SK-N-SH (cell line): ENCODE measurements around the gene AKT1. TPM values are rescaled to one million over a fixed set of nuclear protein-coding genes. Genes with fewer than 3 reads are reported as not detected.
A peak's percentile ranks its signal among the peaks of the same experiment; 100 is the strongest.

Source experiments
- CTCF ChIA-PET: fragments of 300-600, 350-600 bp; formaldehyde crosslinking; extraction: SDS; loops from one replicate; lab custom pipeline; 2021; lab: Yijun Ruan, JAX
- POLR2A ChIA-PET: fragments of 350-600 bp; sonication (Branson Sonifier 250); formaldehyde crosslinking; extraction: SDS; loops from one replicate; lab custom pipeline; 2020; ENCODE audit warnings: antibody characterized with exemption, inconsistent platforms; lab: Yijun Ruan, JAX
- DNase-seq: peaks from one replicate; pipeline ENCODE4 v3.0.0; 2012
- H2AFZ ChIP-seq: fragments of 200-600 bp; sonication (generic); 2 replicates; pipeline ENCODE4 v1.8.1; 2016; ENCODE audit warnings: antibody characterized with exemption, mild to moderate bottlenecking, low read depth
- H3F3A ChIP-seq: fragments of 200-600 bp; sonication (generic); replicated peaks from 2 replicates; pipeline ENCODE3; 2016; ENCODE audit warnings: antibody characterized with exemption, mild to moderate bottlenecking; ENCODE audit not compliant: insufficient read depth
- H3K27ac ChIP-seq, 2 experiments: fragments of 200-500 bp in 1 of 2; fragments of 200-600 bp in 1 of 2; sonication (Bioruptor generic) in 1 of 2; sonication (generic), shearing (Covaris generic) in 1 of 2; 2 replicates each; pipeline versions ENCODE4 v1.5.1 to v1.6.1; 2014 to 2016; ENCODE audit warnings: low read depth in 2 of 2, inconsistent platforms in 1 of 2, low read length in 1 of 2, mild to moderate bottlenecking in 1 of 2, mixed read lengths in 1 of 2
- H3K27me3 ChIP-seq: fragments of 200-600 bp; sonication (generic), shearing (Covaris generic); 2 replicates; pipeline ENCODE4 v1.6.1; 2016; ENCODE audit warnings: mixed run types; ENCODE audit not compliant: insufficient read depth
- H3K36me3 ChIP-seq, 2 experiments: fragments of 200-500 bp in 1 of 2; fragments of 200-600 bp in 1 of 2; sonication (Bioruptor generic) in 1 of 2; sonication (generic) in 1 of 2; replicated peaks in 1 of 2; 2 replicates each; pipeline versions ENCODE3 to v1.5.1; 2014 to 2016; ENCODE audit warnings: low read length in 1 of 2, mild to moderate bottlenecking in 1 of 2; ENCODE audit not compliant: insufficient read depth in 2 of 2, control insufficient read depth in 1 of 2
- H3K4me1 ChIP-seq, 2 experiments: fragments of 200-500 bp in 1 of 2; fragments of 200-600 bp in 1 of 2; sonication (Bioruptor generic) in 1 of 2; sonication (generic), shearing (Covaris generic) in 1 of 2; 2 replicates each; pipeline versions ENCODE4 v1.5.1 to v1.6.1; 2014 to 2016; ENCODE audit warnings: low read depth in 1 of 2, low read length in 1 of 2, mixed run types in 1 of 2; ENCODE audit not compliant: insufficient read depth in 2 of 2, control insufficient read depth in 1 of 2
- H3K4me2 ChIP-seq: fragments of 200-600 bp; sonication (generic), shearing (Covaris generic); 2 replicates; pipeline ENCODE4 v1.6.1; 2017; ENCODE audit warnings: mixed run types
- H3K4me3 ChIP-seq, 2 experiments: fragments of 200-500 bp in 1 of 2; fragments of 200-600 bp in 1 of 2; sonication (Bioruptor generic) in 1 of 2; sonication (generic), shearing (Covaris generic) in 1 of 2; 2 replicates each; pipeline versions ENCODE4 v1.5.1 to v1.8.1; 2014 to 2016; ENCODE audit warnings: low read depth in 2 of 2, inconsistent platforms in 1 of 2, low read length in 1 of 2, mild to moderate bottlenecking in 1 of 2, mixed read lengths in 1 of 2, moderate library complexity in 1 of 2
- H3K79me2 ChIP-seq: fragments of 200-600 bp; sonication (generic); 2 replicates; pipeline ENCODE4 v1.8.1; 2017; ENCODE audit warnings: mild to moderate bottlenecking; ENCODE audit not compliant: insufficient read depth
- H3K9ac ChIP-seq: fragments of 200-600 bp; sonication (generic); 2 replicates; pipeline ENCODE4 v1.6.1; 2017; ENCODE audit warnings: mixed run types
- H3K9me2 ChIP-seq: fragments of 200-600 bp; sonication (generic); 2 replicates; pipeline ENCODE4 v1.6.1; 2017; ENCODE audit warnings: mixed run types
- H3K9me3 ChIP-seq: fragments of 200-600 bp; sonication (generic); 2 replicates; pipeline ENCODE4 v1.6.1; 2017; ENCODE audit warnings: mixed run types, mild to moderate bottlenecking, moderate library complexity
- H4K20me1 ChIP-seq: fragments of 200-600 bp; sonication (generic); 2 replicates; pipeline ENCODE4 v1.6.1; 2017; ENCODE audit warnings: mild to moderate bottlenecking, mixed run types; ENCODE audit not compliant: insufficient read depth
- EP300 ChIP-seq, 2 experiments: IDR thresholded peaks; 2 replicates each; pipeline versions ENCODE4 v1.4.0 to v1.6.1; 2012; ENCODE audit warnings: borderline replicate concordance in 1 of 2, low read depth in 1 of 2, low read length in 1 of 2
- EZH2phosphoT487 ChIP-seq: fragments of 200-600 bp; sonication (generic); IDR thresholded peaks from 2 replicates; pipeline ENCODE4 v1.6.1; 2017; ENCODE audit warnings: low read depth, mixed run types, mild to moderate bottlenecking, antibody characterized with exemption, moderate library complexity, borderline replicate concordance
- FOSL2 ChIP-seq: IDR thresholded peaks from 2 replicates; pipeline ENCODE4 v1.4.0; 2012; ENCODE audit warnings: low read depth, mild to moderate bottlenecking, moderate library complexity, borderline replicate concordance
- FOXM1 ChIP-seq: IDR thresholded peaks from 2 replicates; pipeline ENCODE4 v1.4.0; 2012; ENCODE audit warnings: low read depth, mild to moderate bottlenecking
- MXI1 ChIP-seq: IDR thresholded peaks from 2 replicates; pipeline ENCODE4 v1.6.1; 2012; ENCODE audit warnings: mild to moderate bottlenecking, low read depth, low read length, improper control_type of control experiment
- RFX5 ChIP-seq: IDR thresholded peaks from 2 replicates; pipeline ENCODE4 v1.6.1; 2012; ENCODE audit warnings: mild to moderate bottlenecking, improper control_type of control experiment, low read length
- RXRA ChIP-seq: IDR thresholded peaks from 2 replicates; pipeline ENCODE4 v1.4.0; 2012; ENCODE audit warnings: low read depth, mild to moderate bottlenecking, borderline replicate concordance
- USF1 ChIP-seq: IDR thresholded peaks from 2 replicates; pipeline ENCODE4 v1.4.0; 2012; ENCODE audit warnings: low read depth, borderline replicate concordance
- WGBS: methylation state at CpG from one replicate; pipeline ENCODE4 v1.1.6; 2017; ENCODE audit warnings: low lambda C conversion rate; 5-methylcytosine and 5-hydroxymethylcytosine counted together
- polyA plus RNA-seq, 3 experiments: library from polyadenylated mRNA; depleted of rRNA; stranded (reverse); fragments of >200 nt; gene quantifications; 2 replicates each; pipeline ENCODE4 v1.2.3, GENCODE V29; 2012
- TF ChIP-seq, protein P1 (sequence below): IDR thresholded peaks from 2 replicates; pipeline ENCODE4 v1.6.1; 2012; ENCODE audit warnings: mild to moderate bottlenecking, low read depth, low read length, moderate library complexity

Gene AKT1
- polyA plus RNA-seq, 1 of the 3 experiments (the other 2 are of a cell fraction) = 198 TPM

GRCh38 chr14:104741108-104741802 is 54.3 kb downstream of the AKT1 start:
- Histone ChIP-seq H2AFZ (no peak overlapping the region), H3K4me2 (no peak overlapping the region), H3K9ac (no peak overlapping the region), H3K27ac (no peak overlapping the region), H3K27me3 (no peaks in the 10 kb centered on the region), H3K4me1 (peaks cover 0 to 3% of the 10 kb centered on the region in 2 experiments; a peak in 1 of 4 replicates), H3K36me3 (peaks cover 0 to 5% of the 10 kb centered on the region in 2 experiments), H3K4me3 (no peak overlapping the region), H3K79me2 (no peaks in the 10 kb centered on the region), H3F3A (no peaks in the 10 kb centered on the region), H3K9me3 (no peaks in the 10 kb centered on the region), H3K9me2 (no peaks in the 10 kb centered on the region), H4K20me1 (no peaks in the 10 kb centered on the region)
- CTCF ChIA-PET = interaction anchor here (1.4 kb wide), 1 partner anchor 27 kb away, joined by 3 read pairs; no protein-coding TSS in a partner anchor
- TF ChIP-seq USF1 (no peak), FOXM1 (no peak)
- TF ChIP-seq, protein P1, sequence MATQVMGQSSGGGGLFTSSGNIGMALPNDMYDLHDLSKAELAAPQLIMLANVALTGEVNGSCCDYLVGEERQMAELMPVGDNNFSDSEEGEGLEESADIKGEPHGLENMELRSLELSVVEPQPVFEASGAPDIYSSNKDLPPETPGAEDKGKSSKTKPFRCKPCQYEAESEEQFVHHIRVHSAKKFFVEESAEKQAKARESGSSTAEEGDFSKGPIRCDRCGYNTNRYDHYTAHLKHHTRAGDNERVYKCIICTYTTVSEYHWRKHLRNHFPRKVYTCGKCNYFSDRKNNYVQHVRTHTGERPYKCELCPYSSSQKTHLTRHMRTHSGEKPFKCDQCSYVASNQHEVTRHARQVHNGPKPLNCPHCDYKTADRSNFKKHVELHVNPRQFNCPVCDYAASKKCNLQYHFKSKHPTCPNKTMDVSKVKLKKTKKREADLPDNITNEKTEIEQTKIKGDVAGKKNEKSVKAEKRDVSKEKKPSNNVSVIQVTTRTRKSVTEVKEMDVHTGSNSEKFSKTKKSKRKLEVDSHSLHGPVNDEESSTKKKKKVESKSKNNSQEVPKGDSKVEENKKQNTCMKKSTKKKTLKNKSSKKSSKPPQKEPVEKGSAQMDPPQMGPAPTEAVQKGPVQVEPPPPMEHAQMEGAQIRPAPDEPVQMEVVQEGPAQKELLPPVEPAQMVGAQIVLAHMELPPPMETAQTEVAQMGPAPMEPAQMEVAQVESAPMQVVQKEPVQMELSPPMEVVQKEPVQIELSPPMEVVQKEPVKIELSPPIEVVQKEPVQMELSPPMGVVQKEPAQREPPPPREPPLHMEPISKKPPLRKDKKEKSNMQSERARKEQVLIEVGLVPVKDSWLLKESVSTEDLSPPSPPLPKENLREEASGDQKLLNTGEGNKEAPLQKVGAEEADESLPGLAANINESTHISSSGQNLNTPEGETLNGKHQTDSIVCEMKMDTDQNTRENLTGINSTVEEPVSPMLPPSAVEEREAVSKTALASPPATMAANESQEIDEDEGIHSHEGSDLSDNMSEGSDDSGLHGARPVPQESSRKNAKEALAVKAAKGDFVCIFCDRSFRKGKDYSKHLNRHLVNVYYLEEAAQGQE = no peak
- POLR2A ChIA-PET = no interaction called here
- DNase-seq = peak; percentile 24
- 87% methylated on average over 26 of the region's 29 CpGs for WGBS

DNA sequence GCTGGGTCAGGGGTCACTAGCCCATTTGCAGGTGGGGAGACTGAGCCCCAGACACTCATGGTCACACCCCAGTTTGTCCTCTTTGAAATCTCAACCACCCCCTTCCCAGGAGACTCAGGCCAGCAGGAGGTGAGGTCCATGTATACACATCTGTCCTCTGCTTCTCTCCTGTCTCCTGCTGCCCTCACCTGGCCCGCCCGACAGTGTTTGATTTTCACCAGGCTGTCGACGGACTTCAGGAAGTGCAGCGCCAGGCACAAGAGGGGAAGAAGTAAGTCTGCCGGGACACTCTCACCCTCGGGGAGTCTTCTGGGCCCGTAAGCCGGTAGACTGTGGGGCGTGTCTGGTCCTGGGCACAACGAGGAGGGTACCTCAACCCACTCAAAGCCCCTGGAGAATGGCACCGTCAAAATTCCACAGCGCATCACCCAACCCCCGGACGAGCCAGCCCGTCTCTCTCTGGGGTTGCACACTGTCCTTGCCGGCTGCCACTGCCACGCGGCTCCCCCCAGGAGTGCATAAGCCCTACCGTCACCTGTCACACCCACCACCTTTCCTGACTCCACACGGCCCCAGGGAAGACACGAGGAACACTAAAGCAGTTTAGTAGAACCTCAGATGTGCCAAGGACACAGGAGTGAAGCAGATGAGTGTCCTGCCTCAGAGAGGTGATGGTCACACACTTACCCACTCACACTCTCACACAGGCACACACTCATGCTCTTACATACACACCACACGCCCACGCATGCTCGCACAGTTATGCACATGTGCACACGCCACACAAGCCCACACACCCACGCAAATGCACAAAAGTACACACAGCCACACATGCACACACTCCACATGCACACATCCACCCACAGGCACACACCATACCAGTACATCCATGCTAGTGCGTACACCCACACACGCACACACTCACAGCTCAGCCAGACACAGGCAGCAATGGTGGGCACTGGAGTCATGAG is 55.7 kb downstream of the AKT1 start:
- 90% methylated on average over 29 of the region's 29 CpGs for WGBS
- Histone ChIP-seq H3K27ac (no peak overlapping the region), H3K9me2 (no peaks in the 10 kb centered on the region), H2AFZ (no peak overlapping the region), H3K4me3 (no peak overlapping the region), H3K4me2 (no peak overlapping the region), H3K27me3 (no peaks in the 10 kb centered on the region), H3F3A (no peaks in the 10 kb centered on the region), H3K79me2 (no peaks in the 10 kb centered on the region), H3K9me3 (no peaks in the 10 kb centered on the region), H3K4me1 (peaks cover 0 to 6% of the 10 kb centered on the region in 2 experiments; a peak in 1 of 4 replicates), H3K9ac (no peak overlapping the region), H4K20me1 (no peaks in the 10 kb centered on the region), H3K36me3 (peaks cover 0 to 5% of the 10 kb centered on the region in 2 experiments)
- TF ChIP-seq EP300 (IDR thresholded peaks at IDR 0.05; ENCODE audit: borderline replicate concordance in 1 of 2, low read depth in 1 of 2, low read length in 1 of 2) (no peak), MXI1 (no peak), EZH2phosphoT487 (no peak), RFX5 (no peak), USF1 (no peak), FOSL2 (no peak), RXRA (no peak)
- POLR2A ChIA-PET = interaction anchor here (0.7 kb wide), 1 partner anchor 86 kb away, joined by 3 read pairs; no protein-coding TSS in a partner anchor
- DNase-seq = no peak
- CTCF ChIA-PET = interaction anchor here (1.0 to 3.4 kb wide), 2 partner anchors 16 to 31 kb away, joined by 3 to 23 read pairs; partner anchors contain the start of gene ADSS1
